Naive thymus-derived CD4-positive, alpha-beta T cell (primary cell): Measurements from ENCODE around the gene KPNA4. TPM values are rescaled to one million over a fixed set of nuclear protein-coding genes. Genes with fewer than 3 reads are reported as not detected.

Experiments used
- ATAC-seq: fragments of 150-1000 bp; cut with Tn5 transposase; 2 replicates; pipeline ENCODE4 v1.10.0; 2021; ENCODE audit warnings: mild to moderate bottlenecking, moderate library complexity
- CTCF ChIA-PET: fragments of 350-600 bp; sonication (Branson Sonifier 250); formaldehyde crosslinking; loops from one replicate; lab custom pipeline; 2021; ENCODE audit warnings: antibody characterized with exemption; lab: Charles Lee
- POLR2A ChIA-PET: fragments of 350-600 bp; sonication (Branson Sonifier 250); formaldehyde crosslinking; loops from one replicate; lab custom pipeline; 2021; ENCODE audit warnings: antibody characterized with exemption, inconsistent platforms; lab: Charles Lee
- DNase-seq, 9 donors: peaks; one replicate each; pipeline versions ENCODE4 v3.0.0 to v3.0.0-alpha.2; 2020 to 2022; ENCODE audit warnings: mixed read lengths in 1 of 9
- H3K27ac ChIP-seq: one replicate; pipeline ENCODE4 v1.7.0; 2013; ENCODE audit warnings: mild to moderate bottlenecking, low read depth, low read length, moderate library complexity
- H3K27me3 ChIP-seq, 2 donors: one replicate each; pipeline ENCODE4 v1.7.0; 2013; ENCODE audit warnings: low read length in 2 of 2, mild to moderate bottlenecking in 2 of 2, moderate library complexity in 2 of 2; ENCODE audit not compliant: control insufficient read depth in 2 of 2, insufficient read depth in 2 of 2
- H3K36me3 ChIP-seq, 3 experiments: 1 replicate in 2 of 3; 2 replicates in 1 of 3; pipeline ENCODE4 v1.7.0; 2013; ENCODE audit warnings: low read length in 3 of 3, mild to moderate bottlenecking in 3 of 3, moderate library complexity in 1 of 3; ENCODE audit not compliant: insufficient read depth in 3 of 3, control insufficient read depth in 2 of 3
- H3K4me1 ChIP-seq, 2 donors: one replicate each; pipeline ENCODE4 v1.7.0; 2013; ENCODE audit warnings: low read length in 2 of 2, mild to moderate bottlenecking in 2 of 2, moderate library complexity in 1 of 2; ENCODE audit not compliant: control insufficient read depth in 2 of 2, insufficient read depth in 2 of 2
- H3K4me3 ChIP-seq: 2 replicates; pipeline ENCODE4 v1.7.0; 2013; ENCODE audit warnings: mild to moderate bottlenecking, low read length
- H3K9me3 ChIP-seq, 3 experiments: 1 replicate in 2 of 3; 2 replicates in 1 of 3; pipeline ENCODE4 v1.7.0; 2013; ENCODE audit warnings: low read length in 3 of 3; ENCODE audit not compliant: control insufficient read depth in 2 of 3
- H3K27ac Mint-ChIP-seq, 9 donors: one replicate each; pipeline ENCODE4 v1.8.0; 2020 to 2022; ENCODE audit warnings: mixed read lengths in 9 of 9, mild to moderate bottlenecking in 8 of 9, moderate library complexity in 5 of 9, inconsistent platforms in 2 of 9
- H3K27me3 Mint-ChIP-seq, 5 donors: one replicate each; pipeline ENCODE4 v1.8.0; 2021 to 2022; ENCODE audit warnings: mixed read lengths in 5 of 5, mild to moderate bottlenecking in 1 of 5
- H3K36me3 Mint-ChIP-seq, 5 donors: one replicate each; pipeline ENCODE4 v1.8.0; 2020 to 2022; ENCODE audit warnings: mixed read lengths in 5 of 5, mild to moderate bottlenecking in 3 of 5, inconsistent platforms in 1 of 5
- H3K4me1 Mint-ChIP-seq, 7 donors: one replicate each; pipeline ENCODE4 v1.8.0; 2020 to 2022; ENCODE audit warnings: mixed read lengths in 7 of 7, mild to moderate bottlenecking in 3 of 7, inconsistent platforms in 1 of 7
- H3K4me3 Mint-ChIP-seq, 10 donors: one replicate each; pipeline ENCODE4 v1.8.0; 2020 to 2022; ENCODE audit warnings: mild to moderate bottlenecking in 10 of 10, mixed read lengths in 10 of 10, moderate library complexity in 6 of 10, inconsistent platforms in 2 of 10
- H3K9me3 Mint-ChIP-seq, 11 donors: one replicate each; pipeline ENCODE4 v1.8.0; 2020 to 2022; ENCODE audit warnings: mixed read lengths in 11 of 11, mild to moderate bottlenecking in 4 of 11, inconsistent platforms in 1 of 11, moderate library complexity in 1 of 11
- intact Hi-C, 2 donors: fragments of 100-400 bp; cut with micrococcal nuclease; formaldehyde crosslinking; loops; one replicate each; pipeline ENCODE4 v1.15.1; 2023
- polyA plus RNA-seq, 2 donors: library from polyadenylated mRNA; unstranded; fragments of 300-500 nt; fragmentation: Illumina TruSeq; gene quantifications; one replicate each; pipeline ENCODE4 v1.2.3, GENCODE V29; 2021
- total RNA-seq, 6 experiments: library from RNA in 5 of 6; stranded (reverse) in 5 of 6; gene quantifications; 1 replicate in 5 of 6; 2 replicates in 1 of 6; pipeline ENCODE4 v1.2.3 and lab custom pipeline; 2021 to 2026

KPNA4 gene
- total and polyA plus RNA-seq, 7 experiments from 2014 or later, result 5.9 to 55.4 (median 39.5) TPM

- H3K4me1 Mint-ChIP-seq, result no peaks in the 10 kb centered on the region
- H3K4me3 Mint-ChIP-seq, result no peak overlapping the region
- no peaks in the 10 kb centered on the region for H3K4me1 ChIP-seq
- peaks cover 0 to 13% (median 1%) of the 10 kb centered on the region in 5 donors for H3K36me3 Mint-ChIP-seq
- peaks cover 0 to 12% (median 0%) of the 10 kb centered on the region in 3 experiments for H3K9me3 ChIP-seq
- H3K9me3 Mint-ChIP-seq, result peaks cover 0 to 24% (median 15%) of the 10 kb centered on the region in 11 donors
- intact Hi-C loops, result no loop called here
- ChIA-PET POLR2A (no interaction called here), CTCF (no interaction called here)
- H3K27me3 ChIP-seq, result peaks cover 0 to 3% of the 10 kb centered on the region in 2 donors
- no peak overlapping the region for H3K27ac ChIP-seq
- peaks cover 9 to 25% (median 16%) of the 10 kb centered on the region in 5 donors for H3K27me3 Mint-ChIP-seq
- no peak overlapping the region for H3K27ac Mint-ChIP-seq
- DNase-seq (no peak), ATAC-seq (no peak)
- no peaks in the 10 kb centered on the region for H3K36me3 ChIP-seq
- no peak overlapping the region for H3K4me3 ChIP-seq
Measured at GRCh38 chr3:160471892-160472291, 93.5 kb downstream of the KPNA4 start.

- no peak for ATAC-seq
- H3K9me3 Mint-ChIP-seq, result peaks cover 0 to 24% (median 15%) of the 10 kb centered on the region in 11 donors
- Histone ChIP-seq H3K27me3 (peaks cover 0 to 3% of the 10 kb centered on the region in 2 donors), H3K36me3 (no peaks in the 10 kb centered on the region), H3K4me1 (no peaks in the 10 kb centered on the region), H3K27ac (no peak overlapping the region), H3K9me3 (peaks cover 0 to 12% (median 0%) of the 10 kb centered on the region in 3 experiments), H3K4me3 (no peak overlapping the region)
- ChIA-PET POLR2A (no interaction called here), CTCF (no interaction called here)
- no peak overlapping the region for H3K27ac Mint-ChIP-seq
- peaks cover 7 to 30% (median 17%) of the 10 kb centered on the region in 5 donors for H3K27me3 Mint-ChIP-seq
- H3K4me3 Mint-ChIP-seq, result no peak overlapping the region
- no peaks in the 10 kb centered on the region for H3K4me1 Mint-ChIP-seq
- no peak for DNase-seq
- intact Hi-C loops, result no loop called here
- H3K36me3 Mint-ChIP-seq, result peaks cover 0 to 14% (median 1%) of the 10 kb centered on the region in 5 donors
Measured at GRCh38 chr3:160470181-160470580, 95.2 kb downstream of the KPNA4 start.

- no peaks in the 10 kb centered on the region for H3K36me3 ChIP-seq
- Mint-ChIP-seq H3K27ac (no peak overlapping the region), H3K36me3 (peaks cover 0 to 12% (median 1%) of the 10 kb centered on the region in 5 donors), H3K9me3 (peaks cover 0 to 13% (median 10%) of the 10 kb centered on the region in 11 donors), H3K4me3 (no peak overlapping the region), H3K27me3 (peaks cover 14 to 50% (median 17%) of the 10 kb centered on the region in 5 donors), H3K4me1 (no peaks in the 10 kb centered on the region)
- no peak overlapping the region for H3K4me3 ChIP-seq
- ATAC-seq (no peak), DNase-seq (no peak)
- no peak overlapping the region for H3K27ac ChIP-seq
- peaks cover 0 to 3% of the 10 kb centered on the region in 2 donors for H3K27me3 ChIP-seq
- CTCF ChIA-PET, result interaction anchor here (0.6 kb wide), 1 partner anchor 442 kb away, joined by 3 read pairs; no protein-coding TSS in a partner anchor
- POLR2A ChIA-PET, result no interaction called here
- no peaks in the 10 kb centered on the region for H3K4me1 ChIP-seq
- intact Hi-C loops, result no loop called here
- peaks cover 0 to under 1% (median 0%) of the 10 kb centered on the region in 3 experiments for H3K9me3 ChIP-seq
Measured at GRCh38 chr3:160464971-160465370, 100.4 kb downstream of the KPNA4 start.

- no peaks in the 10 kb centered on the region for H3K9me3 ChIP-seq
- peaks cover 0 to 7% (median 4%) of the 10 kb centered on the region in 11 donors for H3K9me3 Mint-ChIP-seq
- H3K36me3 Mint-ChIP-seq, result peaks cover 0 to 6% (median 0%) of the 10 kb centered on the region in 5 donors
- H3K27me3 Mint-ChIP-seq, result peaks cover 12 to 45% (median 15%) of the 10 kb centered on the region in 5 donors
- DNase-seq (no peak), ATAC-seq (no peak)
- H3K36me3 ChIP-seq, result no peaks in the 10 kb centered on the region
- H3K4me1 ChIP-seq, result no peaks in the 10 kb centered on the region
- no peak overlapping the region for H3K4me3 Mint-ChIP-seq
- H3K4me3 ChIP-seq, result no peak overlapping the region
- peaks cover 0 to 3% of the 10 kb centered on the region in 2 donors for H3K27me3 ChIP-seq
- no peak overlapping the region for H3K27ac ChIP-seq
- no peaks in the 10 kb centered on the region for H3K4me1 Mint-ChIP-seq
- intact Hi-C loops, result no loop called here
- ChIA-PET CTCF (no interaction called here), POLR2A (no interaction called here)
- no peak overlapping the region for H3K27ac Mint-ChIP-seq
Measured at GRCh38 chr3:160464321-160464720, 101.0 kb downstream of the KPNA4 start.

- Histone ChIP-seq H3K27ac (no peak overlapping the region), H3K4me3 (no peak overlapping the region), H3K36me3 (no peaks in the 10 kb centered on the region), H3K27me3 (no peaks in the 10 kb centered on the region), H3K9me3 (no peaks in the 10 kb centered on the region), H3K4me1 (no peaks in the 10 kb centered on the region)
- H3K27ac Mint-ChIP-seq, result no peak overlapping the region
- no peaks in the 10 kb centered on the region for H3K9me3 Mint-ChIP-seq
- ChIA-PET CTCF (no interaction called here), POLR2A (no interaction called here)
- intact Hi-C loops, result no loop called here
- ATAC-seq, result no peak
- H3K36me3 Mint-ChIP-seq, result no peaks in the 10 kb centered on the region
- H3K27me3 Mint-ChIP-seq, result peaks cover 0 to 36% (median 8%) of the 10 kb centered on the region in 5 donors
- H3K4me1 Mint-ChIP-seq, result no peaks in the 10 kb centered on the region
- H3K4me3 Mint-ChIP-seq, result no peak overlapping the region
- no peak for DNase-seq
Measured at GRCh38 chr3:160460033-160460432, 105.3 kb downstream of the KPNA4 start.

- H3K9me3 Mint-ChIP-seq, result no peaks in the 10 kb centered on the region
- peaks cover 0 to 40% (median 8%) of the 10 kb centered on the region in 5 donors for H3K27me3 Mint-ChIP-seq
- ChIA-PET CTCF (no interaction called here), POLR2A (no interaction called here)
- no peak overlapping the region for H3K4me3 Mint-ChIP-seq
- no peaks in the 10 kb centered on the region for H3K36me3 Mint-ChIP-seq
- Histone ChIP-seq H3K4me1 (no peaks in the 10 kb centered on the region), H3K4me3 (no peak overlapping the region), H3K36me3 (no peaks in the 10 kb centered on the region), H3K27me3 (no peaks in the 10 kb centered on the region), H3K9me3 (no peaks in the 10 kb centered on the region), H3K27ac (no peak overlapping the region)
- H3K4me1 Mint-ChIP-seq, result no peaks in the 10 kb centered on the region
- no peak overlapping the region for H3K27ac Mint-ChIP-seq
- no peak for DNase-seq
- no peak for ATAC-seq
- intact Hi-C loops, result no loop called here
Measured at GRCh38 chr3:160459450-160459970, 105.9 kb downstream of the KPNA4 start.

GRCh38 chr3:160458151-160458550 lies 107.2 kb downstream of the KPNA4 start:
- ATAC-seq (no peak), DNase-seq (no peak)
- Mint-ChIP-seq H3K27ac (no peak overlapping the region), H3K27me3 (peaks cover 0 to 34% (median 6%) of the 10 kb centered on the region in 5 donors), H3K4me1 (no peaks in the 10 kb centered on the region), H3K4me3 (no peak overlapping the region), H3K36me3 (no peaks in the 10 kb centered on the region), H3K9me3 (no peaks in the 10 kb centered on the region)
- H3K4me1 ChIP-seq, result no peaks in the 10 kb centered on the region
- intact Hi-C loops, result no loop called here
- no peaks in the 10 kb centered on the region for H3K36me3 ChIP-seq
- H3K4me3 ChIP-seq, result no peak overlapping the region
- no peaks in the 10 kb centered on the region for H3K27me3 ChIP-seq
- ChIA-PET POLR2A (no interaction called here), CTCF (interaction anchor here (0.7 kb wide), 1 partner anchor 72 kb away, joined by 3 read pairs; no protein-coding TSS in a partner anchor)
- H3K9me3 ChIP-seq, result no peaks in the 10 kb centered on the region
- no peak overlapping the region for H3K27ac ChIP-seq
